ENCODE measurements around the gene F12.

Gene F12

GRCh38 chr5:177446200-177447065, 37.1 kb upstream of the F12 start, which contains the start of gene PRR7:
PRR7 (plus strand) TSS chr5:177446814; CDS start chr5:177455068, 8,254 bp downstream.
- peak; percentile 69 for DNase-seq

DNA sequence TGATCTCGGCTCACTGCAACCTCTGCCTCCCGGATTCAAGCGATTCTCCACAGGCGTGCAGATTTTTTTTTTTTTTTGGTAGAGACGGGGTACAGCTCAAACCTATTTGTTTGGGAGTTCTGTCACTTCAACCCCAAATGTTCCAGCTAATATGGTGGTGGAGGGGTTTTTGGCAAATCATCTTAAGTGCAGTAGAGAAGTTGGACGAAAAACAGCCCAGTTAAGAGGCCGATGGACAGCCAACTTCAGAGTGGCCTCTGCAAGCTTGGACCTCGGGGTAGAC, 36.5 kb upstream of the F12 start:
- no peak for DNase-seq

GRCh38 chr5:177445052-177445916, 35.9 kb upstream of the F12 start:
- peak; percentile 23 for DNase-seq

DNA sequence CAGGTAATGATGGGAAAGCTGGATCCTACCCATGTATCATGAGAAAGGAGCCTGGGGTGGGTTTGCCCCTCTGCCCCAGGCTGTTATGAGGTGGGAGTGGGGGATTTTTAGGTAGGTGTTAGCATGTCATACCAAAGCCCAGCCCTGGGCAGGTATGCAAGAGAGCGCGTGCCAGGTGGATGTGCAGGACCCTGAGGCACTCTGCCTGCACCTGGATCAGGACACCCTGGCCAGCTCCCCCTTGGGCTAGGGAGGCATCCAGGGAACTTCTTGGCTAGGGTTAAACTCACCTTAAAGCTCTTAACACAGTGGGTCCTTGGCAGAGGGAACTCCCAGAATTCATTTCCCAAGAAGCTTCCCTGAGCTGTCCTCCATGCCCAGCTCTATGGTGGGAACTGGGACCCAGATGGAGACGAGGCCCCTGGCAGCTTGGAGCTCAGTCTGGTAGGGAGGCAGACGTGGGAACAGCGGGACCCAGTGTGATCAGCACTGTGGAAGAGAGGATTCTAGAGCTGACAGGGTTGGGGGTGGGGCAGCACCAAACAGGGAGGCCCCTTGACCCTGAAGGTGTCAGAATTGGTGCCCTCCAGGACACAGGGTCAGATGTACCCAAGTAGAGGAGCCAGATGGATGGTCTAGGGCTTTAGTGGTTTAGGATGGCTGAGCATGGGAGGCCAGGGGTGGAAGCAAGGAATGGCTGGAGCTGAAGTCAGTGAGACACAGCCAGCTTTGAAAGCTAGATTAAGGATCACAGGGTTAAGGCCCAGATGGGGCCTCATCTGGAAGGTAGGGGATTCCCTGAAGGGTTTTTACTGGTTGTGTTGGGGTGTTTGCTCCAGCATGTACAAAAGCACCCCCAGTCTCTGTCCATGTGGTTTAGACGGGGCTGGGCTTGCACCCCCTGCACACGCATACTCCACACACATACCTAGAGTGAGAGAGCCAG, 35.0 kb upstream of the F12 start:
- DNase-seq, result peak; percentile 8

- no peak for DNase-seq
Observed at GRCh38 chr5:177443144-177443983, 34.0 kb upstream of the F12 start.

- DNase-seq, result no peak
Observed at GRCh38 chr5:177442066-177442826, 32.9 kb upstream of the F12 start.

DNA sequence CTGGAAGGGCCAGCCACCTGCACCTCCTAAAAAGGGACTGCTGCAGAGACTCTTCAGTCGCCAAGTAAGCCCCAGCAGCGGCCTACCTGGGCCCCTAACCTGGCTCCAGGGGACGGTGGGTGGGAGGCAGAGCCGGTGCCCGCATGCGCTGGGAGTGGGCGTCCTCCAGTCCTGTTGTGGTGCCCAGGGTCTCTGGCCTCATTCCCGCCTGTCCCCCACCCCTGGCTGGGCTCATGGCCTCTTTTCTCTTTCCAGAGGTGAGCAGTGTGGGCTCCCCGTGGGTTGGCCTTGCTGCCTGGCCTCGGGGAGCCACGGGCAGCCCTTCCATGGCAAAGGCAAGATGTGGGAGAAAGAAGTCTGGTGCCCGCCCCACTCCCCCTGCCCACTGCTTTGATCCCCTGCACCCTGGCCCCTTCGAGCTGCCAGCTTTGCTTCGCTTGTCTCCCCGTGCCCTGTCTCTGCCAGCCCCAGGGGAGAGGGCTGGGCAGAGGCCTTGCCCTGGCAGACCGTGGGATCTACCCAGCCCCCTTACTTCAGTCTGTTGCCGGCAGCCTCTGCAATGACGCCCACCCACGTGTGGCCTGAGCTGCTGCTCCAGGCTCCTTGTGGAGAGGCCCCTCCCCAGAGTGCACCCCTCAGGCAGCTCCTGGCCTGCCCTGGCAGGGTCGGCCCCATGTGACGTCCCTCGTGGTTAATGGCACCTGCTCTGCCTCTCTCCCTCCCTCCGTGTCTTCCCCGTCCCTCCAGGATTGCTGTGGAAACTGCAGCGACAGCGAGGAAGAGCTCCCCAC, 31.8 kb upstream of the F12 start:
- DNase-seq, result no peak

DNA sequence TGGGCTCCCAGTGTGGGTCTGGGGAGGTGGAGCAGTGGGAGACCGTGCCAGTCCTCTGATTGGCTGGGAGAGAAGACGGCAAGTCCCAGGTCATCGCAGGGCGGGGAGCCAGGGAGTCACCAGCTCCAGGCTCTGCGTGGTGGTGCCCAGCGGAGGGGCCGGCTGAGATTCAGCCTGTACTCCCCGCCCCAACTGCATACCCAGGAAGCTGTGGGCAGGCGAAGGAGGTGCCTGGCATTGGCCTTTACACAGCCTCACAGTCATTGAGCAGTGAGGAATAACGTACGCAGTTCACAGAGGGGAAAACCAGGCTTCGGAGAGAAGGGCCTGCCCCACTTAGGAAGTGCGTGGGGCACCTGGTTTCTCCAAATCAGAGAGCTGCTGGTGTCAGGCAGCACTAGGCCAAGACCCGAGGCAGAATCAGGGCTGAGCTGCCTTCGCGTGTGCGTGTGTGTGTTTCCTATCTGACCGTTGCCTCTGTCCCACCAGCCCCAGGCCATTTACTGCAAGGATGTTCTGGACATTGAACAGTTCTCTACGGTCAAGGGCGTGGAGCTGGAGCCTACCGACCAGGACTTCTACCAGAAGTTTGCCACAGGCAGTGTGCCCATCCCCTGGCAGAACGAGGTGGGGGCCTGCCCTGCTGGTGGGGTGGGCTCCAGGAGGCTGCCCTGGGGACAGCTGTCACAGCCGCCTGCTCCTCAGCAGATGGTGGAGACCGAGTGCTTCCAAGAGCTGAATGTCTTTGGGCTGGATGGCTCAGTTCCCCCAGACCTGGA, 31.0 kb upstream of the F12 start:
- DNase-seq, result peak; percentile 65

DNA sequence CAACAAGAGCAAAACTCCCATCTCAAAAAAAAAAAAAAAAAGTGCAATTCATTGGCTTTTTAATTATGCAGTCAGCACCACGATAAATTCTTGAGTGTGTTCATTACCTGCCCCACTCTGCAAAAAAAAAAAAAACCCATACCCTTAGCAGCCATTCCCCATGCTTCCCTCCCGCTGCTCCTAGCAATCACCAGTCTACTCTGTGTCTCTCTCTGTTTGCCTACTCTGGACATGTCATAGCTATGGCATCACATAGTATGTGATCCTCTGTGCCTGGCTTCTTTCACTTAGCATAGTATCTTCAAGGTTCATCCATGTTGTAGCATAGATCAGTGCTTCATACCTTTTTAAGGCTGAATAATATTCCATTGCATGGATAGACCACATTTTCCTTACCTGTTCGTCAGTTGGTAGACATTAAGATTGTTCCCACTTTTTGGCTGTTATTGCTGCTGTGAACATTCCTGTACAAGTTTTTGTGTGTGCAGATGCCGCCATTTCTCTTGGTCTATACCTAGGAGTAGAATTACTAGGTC, 30.2 kb upstream of the F12 start:
- DNase-seq, result no peak

DNA sequence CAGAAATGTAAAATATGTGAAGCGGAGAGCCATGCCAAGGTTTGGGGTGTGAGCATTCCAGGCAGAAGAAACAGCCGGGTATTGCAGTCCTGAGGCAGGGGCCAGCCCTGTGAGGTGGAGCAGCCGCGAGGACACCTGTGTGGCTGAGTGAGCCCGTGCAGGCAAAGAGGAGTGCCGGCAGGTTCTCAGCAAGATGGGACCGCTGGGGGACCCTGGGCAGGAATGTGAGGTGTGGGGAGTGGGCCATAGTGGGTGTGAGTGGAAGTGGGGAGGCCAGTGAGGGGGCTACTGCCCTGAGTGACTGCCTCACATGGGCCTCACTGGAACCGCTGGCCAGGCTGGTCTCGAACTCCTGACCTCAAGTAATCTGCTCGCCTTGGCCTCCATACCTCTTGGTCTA, 29.1 kb upstream of the F12 start:
- no peak for DNase-seq

- DNase-seq, result no peak
Observed at GRCh38 chr5:177437623-177438022, 28.3 kb upstream of the F12 start.

DNA sequence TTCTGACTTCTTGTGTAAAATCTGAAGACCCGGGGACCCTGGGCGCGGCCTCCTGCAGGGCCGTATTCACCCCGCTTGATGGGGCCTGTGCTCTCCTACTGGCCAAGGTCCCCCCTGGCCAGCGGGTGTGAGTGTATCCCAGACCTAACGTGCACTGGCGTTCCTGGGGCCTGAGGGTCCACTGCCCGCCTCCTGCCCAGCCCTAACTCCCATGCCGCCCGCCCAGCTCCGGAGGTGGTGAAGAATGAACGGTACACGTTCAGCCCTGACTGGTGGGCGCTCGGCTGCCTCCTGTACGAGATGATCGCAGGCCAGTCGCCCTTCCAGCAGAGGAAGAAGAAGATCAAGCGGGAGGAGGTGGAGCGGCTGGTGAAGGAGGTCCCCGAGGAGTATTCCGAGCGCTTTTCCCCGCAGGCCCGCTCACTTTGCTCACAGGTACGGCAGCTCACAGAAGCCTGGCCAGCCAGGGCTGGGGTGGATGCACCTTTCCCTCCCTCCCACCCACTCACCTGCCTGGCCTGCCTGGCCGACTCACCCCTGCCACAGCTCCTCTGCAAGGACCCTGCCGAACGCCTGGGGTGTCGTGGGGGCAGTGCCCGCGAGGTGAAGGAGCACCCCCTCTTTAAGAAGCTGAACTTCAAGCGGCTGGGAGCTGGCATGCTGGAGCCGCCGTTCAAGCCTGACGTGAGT, 26.6 kb upstream of the F12 start:
- DNase-seq, result no peak

DNA sequence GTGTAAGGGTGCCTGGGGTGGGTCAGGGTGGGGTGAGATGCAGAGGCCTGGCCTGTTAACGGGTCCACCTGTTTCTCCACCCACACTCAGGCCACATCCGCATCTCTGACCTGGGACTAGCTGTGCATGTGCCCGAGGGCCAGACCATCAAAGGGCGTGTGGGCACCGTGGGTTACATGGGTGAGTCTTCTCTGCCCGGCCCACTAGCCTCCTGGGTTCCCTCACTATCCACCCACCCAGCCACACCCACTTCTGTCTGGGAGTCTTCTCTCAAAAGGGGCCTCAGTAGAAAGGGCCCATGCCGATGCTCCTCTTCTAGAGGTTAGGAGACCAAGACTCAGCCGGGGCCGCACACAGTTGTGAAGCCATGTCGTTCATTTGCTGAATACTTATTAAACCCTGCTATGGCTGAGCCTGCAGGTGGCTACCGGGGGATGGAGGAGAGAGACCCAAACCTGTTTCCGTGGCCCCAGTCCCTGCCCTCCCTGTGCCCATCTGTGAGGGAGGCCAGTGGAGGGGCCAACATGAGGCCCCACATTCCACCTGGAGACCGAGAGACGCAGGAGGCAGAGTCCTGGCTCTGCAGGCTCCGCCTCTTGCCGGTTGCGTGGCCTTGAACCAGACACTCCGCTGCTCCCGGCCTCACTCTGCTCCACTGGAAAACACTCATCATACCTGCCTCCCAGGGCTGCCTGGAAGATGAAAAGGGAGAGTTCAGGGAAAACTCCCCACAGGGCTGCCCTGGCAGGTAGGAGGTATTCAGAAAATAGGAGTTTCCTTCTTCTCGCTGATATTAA, 25.8 kb upstream of the F12 start:
- no peak for DNase-seq

DNA sequence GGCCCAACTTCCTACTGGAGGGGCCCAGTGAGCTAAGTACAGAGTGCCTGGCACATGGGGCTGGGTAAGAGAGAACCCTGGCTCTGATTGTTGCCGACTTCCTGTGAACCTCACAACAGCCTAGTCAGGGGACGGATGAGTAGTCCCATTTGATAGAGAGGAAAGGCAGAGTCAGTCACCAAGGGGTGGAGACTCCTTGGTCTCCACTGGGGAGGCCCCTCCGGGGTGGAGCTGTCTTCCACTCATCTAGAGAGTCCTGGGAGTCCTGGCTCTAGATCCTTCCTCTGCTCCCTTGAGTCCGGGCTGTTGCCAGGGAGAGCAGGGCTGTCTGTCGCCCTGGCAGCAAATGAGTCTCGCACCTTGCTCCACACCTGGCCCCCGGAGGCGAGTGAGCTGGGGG, 25.1 kb upstream of the F12 start:
- DNase-seq, result peak; percentile 74

DNA sequence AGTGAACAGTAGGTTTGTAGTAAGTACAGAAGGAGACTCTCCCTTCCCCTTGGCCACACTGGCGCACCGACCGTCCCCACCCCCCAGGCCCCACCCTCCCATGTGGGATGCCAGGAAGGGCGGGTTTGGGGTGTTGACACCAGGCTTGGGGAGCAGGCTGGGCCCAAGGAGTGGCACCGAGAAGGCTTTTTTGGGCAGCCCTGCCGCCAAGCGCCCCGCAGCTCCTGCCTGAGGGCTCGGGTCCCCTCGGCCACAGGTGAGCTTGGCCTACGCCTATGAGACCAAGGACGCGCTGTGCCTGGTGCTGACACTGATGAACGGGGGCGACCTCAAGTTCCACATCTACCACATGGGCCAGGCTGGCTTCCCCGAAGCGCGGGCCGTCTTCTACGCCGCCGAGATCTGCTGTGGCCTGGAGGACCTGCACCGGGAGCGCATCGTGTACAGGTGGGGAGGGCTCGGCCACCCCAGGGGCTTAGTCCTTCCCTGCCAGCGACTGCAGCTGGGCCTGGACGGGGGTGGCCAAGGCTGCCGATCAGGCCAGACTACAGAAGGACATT, 24.4 kb upstream of the F12 start:
- no peak for DNase-seq

GRCh38 chr5:177432839-177433657, 23.7 kb upstream of the F12 start:
- no peak for DNase-seq
